Stimulated activated memory B cell treated with anti-CD40 and anti-IgM and Interleukin-4, amounts not matched to agents 10 μg/mL and 1 μg/mL and 100 μg/mL, for 72 hours (primary cell): ENCODE data around the gene PCYOX1L.

Source experiments
- ATAC-seq: fragments of 150-1000 bp; cut with Tn5 transposase; 2 replicates; pipeline ENCODE4 v1.10.0; 2021
- H3K27ac Mint-ChIP-seq: one replicate; pipeline ENCODE4 v1.8.0; 2022; ENCODE audit warnings: mild to moderate bottlenecking, mixed read lengths
- H3K27me3 Mint-ChIP-seq: one replicate; pipeline ENCODE4 v1.8.0; 2022; ENCODE audit warnings: mixed read lengths
- H3K36me3 Mint-ChIP-seq: one replicate; pipeline ENCODE4 v1.8.0; 2022; ENCODE audit warnings: mixed read lengths
- H3K4me1 Mint-ChIP-seq: one replicate; pipeline ENCODE4 v1.8.0; 2022; ENCODE audit warnings: mixed read lengths
- H3K4me3 Mint-ChIP-seq: one replicate; pipeline ENCODE4 v1.8.0; 2022; ENCODE audit warnings: mild to moderate bottlenecking, moderate library complexity, mixed read lengths
- H3K9me3 Mint-ChIP-seq: one replicate; pipeline ENCODE4 v1.8.0; 2022; ENCODE audit warnings: mixed read lengths

PCYOX1L gene

DNA sequence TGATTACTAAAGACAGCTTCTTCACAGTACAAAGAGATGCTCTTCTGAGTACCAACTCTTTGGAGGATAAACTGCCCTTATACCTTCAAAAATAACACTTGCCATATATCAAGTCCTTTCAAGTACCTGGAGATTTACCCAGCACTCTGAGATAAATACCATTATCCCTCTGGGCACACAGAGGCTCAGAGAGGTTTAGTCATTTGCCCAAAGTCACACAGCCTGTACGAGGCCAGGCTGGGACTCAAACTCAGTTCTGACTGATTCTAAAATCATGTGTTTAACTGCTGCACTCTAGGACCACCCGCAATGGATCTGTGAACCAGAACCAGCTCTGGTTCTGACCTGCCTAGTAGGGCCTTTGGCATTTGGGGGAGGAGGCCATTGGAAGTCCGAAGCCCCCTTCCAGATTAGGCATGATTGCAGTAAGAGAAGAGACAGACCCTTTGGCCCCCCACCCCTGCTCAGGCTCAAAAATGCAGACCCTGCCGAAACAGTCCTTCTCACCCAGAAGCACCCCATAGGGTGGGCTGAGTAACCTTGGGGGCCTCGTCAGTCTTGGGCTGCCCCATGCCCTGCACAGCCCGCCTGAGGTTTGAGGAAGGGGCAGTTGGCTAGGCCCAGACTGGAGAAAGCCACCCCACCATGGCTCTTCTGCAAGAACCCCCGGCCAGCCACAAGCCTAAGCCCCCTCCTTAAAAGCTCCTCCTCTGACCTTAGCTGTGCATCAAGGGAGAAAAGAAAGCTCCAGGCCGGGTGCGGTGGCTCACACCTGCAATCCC is 54.1 kb downstream of the PCYOX1L start:
- no peaks in the 10 kb centered on the region for H3K9me3 Mint-ChIP-seq
- H3K36me3 Mint-ChIP-seq: no peaks in the 10 kb centered on the region
- peaks cover 20% of the 10 kb centered on the region for H3K27me3 Mint-ChIP-seq
- no peak overlapping the region for H3K27ac Mint-ChIP-seq
- no peak overlapping the region for H3K4me3 Mint-ChIP-seq
- ATAC-seq: no peak
- no peaks in the 10 kb centered on the region for H3K4me1 Mint-ChIP-seq

DNA sequence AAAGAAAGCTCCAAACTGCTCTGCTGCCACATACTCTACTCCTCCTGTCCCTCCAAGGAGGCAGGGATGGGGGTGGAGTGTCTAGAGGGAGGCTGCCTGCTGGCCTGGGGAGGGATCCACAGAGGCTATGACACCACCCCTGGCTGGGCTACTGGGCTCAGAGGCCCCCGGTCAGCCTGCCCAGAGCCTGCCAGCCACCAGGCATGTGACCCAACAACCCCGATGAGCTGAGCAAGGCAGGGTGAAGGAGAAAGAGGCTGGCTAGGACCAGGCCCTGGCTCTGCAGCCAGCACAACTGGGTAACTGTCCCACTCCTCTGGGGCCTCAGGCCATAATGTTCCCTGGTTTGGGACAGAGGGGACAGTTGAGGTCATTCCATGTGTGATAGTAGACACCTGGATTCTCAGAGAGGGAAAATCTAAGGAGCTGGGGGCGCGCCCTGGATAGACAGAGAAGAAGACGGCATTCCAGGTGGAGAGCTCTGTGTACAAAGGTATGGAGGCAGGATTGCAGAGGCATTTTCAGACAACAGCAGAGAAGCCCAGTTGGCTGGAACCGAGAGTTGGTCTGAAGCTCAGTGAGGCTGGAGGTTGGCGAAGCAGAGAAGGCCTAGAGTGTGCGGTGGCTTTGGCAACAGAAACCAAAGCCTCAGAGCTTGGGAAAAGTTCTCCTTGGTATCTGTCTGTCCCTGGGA is 55.1 kb downstream of the PCYOX1L start:
- H3K27me3 Mint-ChIP-seq: peaks cover 20% of the 10 kb centered on the region
- no peak overlapping the region for H3K27ac Mint-ChIP-seq
- no peaks in the 10 kb centered on the region for H3K9me3 Mint-ChIP-seq
- ATAC-seq: no peak
- H3K4me1 Mint-ChIP-seq: no peaks in the 10 kb centered on the region
- H3K36me3 Mint-ChIP-seq: no peaks in the 10 kb centered on the region
- H3K4me3 Mint-ChIP-seq: no peak overlapping the region

GRCh38 chr5:149413477-149414210 is 55.8 kb downstream of the PCYOX1L start:
- Mint-ChIP-seq H3K9me3 (no peaks in the 10 kb centered on the region), H3K4me3 (no peak overlapping the region), H3K27me3 (peaks cover 20% of the 10 kb centered on the region), H3K4me1 (no peaks in the 10 kb centered on the region), H3K27ac (no peak overlapping the region), H3K36me3 (no peaks in the 10 kb centered on the region)
- ATAC-seq: no peak

GRCh38 chr5:149414405-149415065 is 56.7 kb downstream of the PCYOX1L start:
- no peak overlapping the region for H3K27ac Mint-ChIP-seq
- H3K4me3 Mint-ChIP-seq: no peak overlapping the region
- no peaks in the 10 kb centered on the region for H3K36me3 Mint-ChIP-seq
- no peaks in the 10 kb centered on the region for H3K9me3 Mint-ChIP-seq
- peaks cover 24% of the 10 kb centered on the region for H3K27me3 Mint-ChIP-seq
- no peaks in the 10 kb centered on the region for H3K4me1 Mint-ChIP-seq
- no peak for ATAC-seq

- no peak for ATAC-seq
- Mint-ChIP-seq H3K27ac (no peak overlapping the region), H3K9me3 (no peaks in the 10 kb centered on the region), H3K36me3 (no peaks in the 10 kb centered on the region), H3K4me1 (no peaks in the 10 kb centered on the region), H3K4me3 (no peak overlapping the region), H3K27me3 (peaks cover 32% of the 10 kb centered on the region)
These were observed 57.5 kb downstream of the PCYOX1L start for GRCh38 chr5:149415066-149415967.

DNA sequence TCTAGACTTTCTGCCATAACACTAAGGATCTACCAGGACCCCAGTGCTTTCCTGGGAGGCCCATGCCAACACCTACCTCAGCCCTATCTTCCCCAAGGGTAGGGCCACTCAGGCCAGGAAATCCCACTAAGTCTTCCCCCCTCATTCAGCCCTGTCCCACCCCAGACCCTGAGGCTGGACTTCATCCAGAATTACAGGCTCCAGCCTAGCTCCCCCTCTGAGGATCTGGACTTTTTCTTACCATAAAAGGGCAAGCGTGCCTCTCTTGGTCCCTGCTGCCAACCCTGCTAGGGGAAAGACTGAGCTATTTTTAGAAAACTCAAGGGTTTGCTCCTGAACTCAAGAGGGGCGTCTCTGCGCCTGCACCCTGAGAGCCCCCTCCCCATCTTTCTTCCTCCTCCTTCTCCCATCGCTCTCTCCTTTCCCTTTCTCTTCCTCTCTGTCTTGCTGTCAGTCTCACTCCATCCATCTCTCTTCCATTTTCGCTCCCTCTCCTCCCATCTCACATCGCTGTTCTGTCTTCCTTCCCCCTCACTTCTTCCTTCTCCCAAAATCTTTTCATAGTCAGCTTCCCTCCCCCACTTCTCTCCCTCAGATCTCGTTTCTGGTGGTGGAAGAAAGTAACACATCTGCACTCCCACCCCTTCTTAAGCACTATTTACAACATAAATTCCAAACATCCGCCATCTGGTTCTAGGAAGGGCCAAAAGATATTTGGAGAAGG is 59.3 kb downstream of the PCYOX1L start:
- Mint-ChIP-seq H3K9me3 (no peaks in the 10 kb centered on the region), H3K27ac (no peak overlapping the region), H3K36me3 (no peaks in the 10 kb centered on the region), H3K4me1 (no peaks in the 10 kb centered on the region), H3K4me3 (no peak overlapping the region), H3K27me3 (peaks cover 48% of the 10 kb centered on the region)
- no peak for ATAC-seq

- Mint-ChIP-seq H3K27ac (no peak overlapping the region), H3K4me1 (no peaks in the 10 kb centered on the region), H3K9me3 (no peaks in the 10 kb centered on the region), H3K36me3 (no peaks in the 10 kb centered on the region), H3K4me3 (no peak overlapping the region), H3K27me3 (peaks cover 50% of the 10 kb centered on the region)
- ATAC-seq: no peak
These were observed 60.0 kb downstream of the PCYOX1L start for GRCh38 chr5:149417711-149418368.

- H3K36me3 Mint-ChIP-seq: no peaks in the 10 kb centered on the region
- no peak overlapping the region for H3K4me3 Mint-ChIP-seq
- H3K9me3 Mint-ChIP-seq: no peaks in the 10 kb centered on the region
- no peak overlapping the region for H3K27ac Mint-ChIP-seq
- no peak for ATAC-seq
- H3K4me1 Mint-ChIP-seq: no peaks in the 10 kb centered on the region
- peaks cover 61% of the 10 kb centered on the region for H3K27me3 Mint-ChIP-seq
These were observed 61.2 kb downstream of the PCYOX1L start for GRCh38 chr5:149418910-149419531.
